Middle frontal gyrus (tissue), 1 donor: ENCODE results near the gene SFSWAP.
"Not testable (repeated sequence)": the region's sequence is repeated elsewhere in the genome, so short reads cannot be mapped to it uniquely, and the experiment has no call there.

ENCODE experiments used
- DNase-seq: peaks from one replicate; pipeline ENCODE4 v3.0.0-alpha.2; 2015; ENCODE audit warnings: low spot score; ENCODE audit errors: extremely low spot score

SFSWAP gene

GRCh38 chr12:131757111-131757510 lies 46.2 kb downstream of the SFSWAP start:
- no peak for DNase-seq

DNA sequence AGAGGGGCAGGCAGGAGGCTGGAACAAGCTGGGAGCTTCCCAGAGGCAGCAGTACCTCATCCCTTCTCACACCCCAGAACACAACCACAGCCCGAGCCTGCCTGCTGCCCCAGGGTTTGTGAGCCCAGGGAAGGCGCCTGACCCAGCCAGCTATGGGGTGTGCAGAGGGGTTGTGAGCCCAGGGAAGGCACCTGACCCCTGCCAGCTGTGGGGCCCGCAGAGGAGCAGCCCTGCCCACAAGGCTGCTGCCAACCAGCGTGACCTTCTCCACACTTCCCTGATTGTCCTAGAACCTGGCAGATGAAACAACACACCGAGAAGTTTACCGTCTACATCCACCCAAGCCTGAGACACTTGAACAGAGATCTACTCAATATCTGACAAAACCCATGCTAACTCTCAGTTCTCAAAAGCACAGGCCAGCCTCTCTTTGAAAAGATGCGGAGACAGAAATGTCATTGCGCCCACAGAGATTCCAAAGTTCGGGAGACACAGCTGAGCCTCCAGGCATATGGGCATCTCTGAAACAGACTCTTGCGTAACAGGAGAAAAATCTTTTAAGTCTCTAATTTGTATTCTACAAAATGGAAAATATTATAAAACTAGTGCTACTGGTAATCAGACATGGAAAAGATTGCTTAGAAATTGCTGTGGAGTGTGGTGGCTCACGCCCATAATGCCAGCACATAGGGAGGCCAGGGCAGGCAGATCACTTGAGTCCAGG lies 47.3 kb downstream of the SFSWAP start:
- no peak for DNase-seq

DNA sequence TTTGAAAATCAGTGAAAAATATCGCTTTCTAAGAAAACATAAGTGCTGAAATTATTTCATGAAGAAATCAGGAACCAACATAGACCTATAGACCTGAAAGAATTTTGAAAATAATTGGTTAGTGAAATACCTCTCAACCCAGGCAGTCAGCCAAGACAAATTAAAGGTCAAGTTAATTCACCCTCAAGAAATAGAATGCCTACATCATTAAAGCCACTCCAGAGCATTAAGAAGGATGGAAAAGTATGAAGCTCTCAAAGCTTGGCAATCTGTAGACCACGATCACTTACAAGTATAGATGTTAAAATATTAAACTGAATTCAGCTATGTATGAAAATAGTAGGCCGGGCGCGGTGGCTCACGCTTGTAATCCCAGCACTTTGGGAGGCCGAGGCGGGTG lies 48.3 kb downstream of the SFSWAP start:
- no peak for DNase-seq

DNA sequence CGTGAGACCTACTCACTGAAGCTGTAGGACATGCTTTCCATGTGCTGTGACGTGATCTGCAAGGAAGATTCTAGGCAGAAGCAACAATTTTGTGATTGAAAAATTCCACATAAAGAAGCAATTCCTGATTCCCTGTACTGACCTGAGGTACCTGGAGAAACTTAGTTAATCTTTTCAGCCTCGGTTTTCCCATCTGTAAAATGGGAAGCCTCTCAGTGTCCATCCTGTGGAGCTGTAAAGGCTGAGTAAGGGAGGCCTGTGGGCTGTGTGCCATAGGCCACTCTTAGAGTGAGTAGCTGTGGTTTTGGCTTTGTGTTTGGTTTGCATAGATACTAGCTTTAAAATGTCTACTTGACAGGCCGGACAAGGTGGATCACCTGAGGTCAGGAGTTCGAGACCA lies 50.7 kb downstream of the SFSWAP start:
- no peak for DNase-seq

GRCh38 chr12:131764738-131765137 lies 53.8 kb downstream of the SFSWAP start:
- no peak for DNase-seq

GRCh38 chr12:131765961-131766360 lies 55.1 kb downstream of the SFSWAP start:
- no peak for DNase-seq

DNA sequence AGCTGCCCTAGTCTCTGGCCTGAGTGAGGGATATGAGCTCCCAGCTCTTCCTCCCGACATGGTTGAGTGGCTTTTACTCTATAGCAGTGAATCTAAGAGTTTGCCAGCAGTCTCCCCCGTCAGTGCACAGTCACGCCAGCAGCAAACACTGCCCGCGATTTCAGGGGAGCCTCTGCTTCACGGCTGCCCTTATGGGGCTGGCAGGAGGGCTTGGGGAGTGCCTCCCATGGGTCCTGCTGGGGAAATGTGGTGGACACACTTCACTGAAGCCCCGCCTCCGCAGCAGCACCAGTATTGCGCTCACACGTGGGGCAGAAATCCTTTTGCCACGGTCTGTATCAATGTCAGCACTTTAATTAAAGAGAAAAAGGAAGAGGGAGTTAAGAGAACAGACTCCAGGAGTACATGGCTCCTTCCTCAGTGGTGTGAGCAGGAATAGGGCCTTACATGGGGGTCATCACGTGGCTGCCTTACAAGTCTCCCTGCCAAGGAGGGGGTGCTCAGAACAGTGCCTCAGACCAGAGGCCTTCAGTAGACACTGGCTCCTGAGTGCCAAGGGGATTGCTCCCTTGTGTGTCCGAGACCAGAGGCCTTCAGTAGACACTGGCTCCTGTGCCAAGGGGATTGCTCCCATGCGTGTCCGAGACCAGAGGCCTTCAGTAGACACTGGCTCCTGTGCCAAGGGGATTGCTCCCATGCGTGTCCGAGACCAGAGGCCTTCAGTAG lies 55.7 kb downstream of the SFSWAP start:
- no peak for DNase-seq

DNA sequence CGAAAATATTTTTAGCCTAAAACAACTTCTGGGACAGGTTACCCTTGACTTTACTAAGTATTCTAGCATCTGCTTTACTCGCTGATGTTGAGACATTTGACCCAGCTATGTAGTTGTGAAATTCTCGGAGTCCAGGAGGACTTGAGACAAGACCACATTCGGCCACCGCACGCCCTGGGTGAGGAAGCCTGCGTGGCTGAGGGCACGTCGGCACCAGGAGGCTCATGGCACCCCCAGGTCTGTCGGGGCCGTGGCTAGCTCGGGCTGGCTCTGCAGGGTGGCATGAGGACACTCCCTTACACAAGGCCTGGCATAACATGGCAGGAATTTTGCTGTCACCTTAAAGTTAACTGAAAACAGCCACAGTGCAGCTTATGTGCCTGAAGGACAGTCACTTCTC lies 59.2 kb downstream of the SFSWAP start:
- no peak for DNase-seq

DNA sequence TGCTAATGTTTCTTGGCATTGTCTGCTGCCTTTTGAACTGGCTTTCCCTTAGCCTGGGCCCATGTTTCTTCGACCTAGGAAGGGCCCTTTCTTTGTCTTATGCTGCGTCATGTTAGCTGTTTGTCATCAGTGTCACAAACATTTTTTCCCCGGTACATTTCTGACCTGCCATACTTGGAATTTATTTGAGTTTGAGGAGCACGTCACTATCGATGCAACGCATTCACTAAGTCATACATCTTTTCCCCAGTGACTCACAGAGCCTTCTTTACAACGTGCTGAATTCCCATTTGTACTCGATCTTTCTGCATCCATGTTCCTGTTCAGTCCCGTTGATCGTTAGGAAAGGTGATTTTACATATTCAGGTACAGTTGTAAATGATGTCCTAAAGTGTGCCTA lies 61.1 kb downstream of the SFSWAP start:
- no peak for DNase-seq

DNA sequence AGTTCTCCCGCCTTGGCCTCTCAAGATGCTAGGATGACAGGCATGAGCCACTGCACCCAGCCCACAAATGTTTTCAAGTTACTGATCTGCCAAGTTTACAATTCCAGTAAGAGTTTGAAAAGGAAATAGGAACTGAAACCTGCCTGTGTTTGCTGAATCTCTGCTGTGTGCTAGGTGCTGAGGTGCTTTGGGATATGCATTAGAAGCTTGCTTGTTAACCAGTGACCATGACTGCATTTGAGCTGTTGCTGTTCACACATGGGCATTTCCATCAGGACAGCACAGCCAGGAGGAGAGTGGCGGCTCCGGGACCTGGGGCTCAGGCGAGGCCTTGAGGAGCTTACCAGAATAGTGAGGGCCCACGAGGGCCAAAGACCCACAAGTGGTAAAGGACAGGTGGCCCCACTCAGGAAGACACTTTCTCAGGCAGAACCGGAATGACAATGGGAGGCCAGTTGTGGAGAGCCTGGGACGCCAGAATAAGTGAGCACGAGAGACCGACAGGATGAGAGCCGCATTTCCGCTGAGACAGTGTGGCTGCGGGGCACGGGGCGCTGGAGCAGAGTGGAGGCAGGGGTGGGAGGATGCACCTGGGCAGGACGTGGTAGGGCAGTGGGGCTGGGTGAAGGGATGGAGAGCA lies 62.8 kb downstream of the SFSWAP start:
- no peak for DNase-seq

DNA sequence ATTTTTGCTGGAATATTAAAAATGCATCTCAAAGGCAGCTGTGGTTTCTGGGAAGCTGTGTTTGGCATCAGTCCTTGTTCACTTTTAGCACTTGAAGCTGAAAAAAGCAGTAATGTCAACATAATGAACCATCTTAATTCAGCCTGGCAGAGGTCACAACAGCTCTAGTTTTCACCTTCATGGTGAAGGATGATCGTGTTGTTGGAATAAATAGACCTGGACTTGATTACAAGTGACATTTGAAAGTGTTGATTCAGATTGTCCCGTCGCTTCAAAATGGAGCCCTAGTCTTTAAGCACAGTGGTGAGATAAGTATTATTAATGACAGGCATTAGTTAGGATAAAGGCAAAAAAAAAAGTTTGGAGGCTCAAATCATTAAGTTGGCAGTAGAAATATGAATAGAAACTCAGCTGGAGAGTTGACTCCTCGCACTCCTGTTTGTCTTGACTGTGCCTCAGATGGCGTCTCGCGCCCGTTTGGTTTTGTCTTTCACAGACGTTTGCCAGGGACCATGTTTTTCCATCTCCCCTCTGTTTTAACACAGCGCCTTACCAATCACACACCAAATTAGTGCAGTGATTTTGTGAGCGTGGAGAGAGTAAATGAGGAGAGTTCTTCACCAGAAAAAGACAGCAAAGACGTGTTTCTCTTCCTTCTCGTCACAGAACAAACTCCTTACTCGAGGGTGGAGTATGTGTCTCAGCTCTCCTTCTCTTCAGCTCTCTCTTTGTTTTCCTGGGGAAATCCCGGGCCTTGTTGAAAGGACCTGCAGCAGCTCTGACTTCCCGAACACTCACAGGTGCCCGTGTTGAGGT lies 63.9 kb downstream of the SFSWAP start:
- DNase-seq: no peak

DNA sequence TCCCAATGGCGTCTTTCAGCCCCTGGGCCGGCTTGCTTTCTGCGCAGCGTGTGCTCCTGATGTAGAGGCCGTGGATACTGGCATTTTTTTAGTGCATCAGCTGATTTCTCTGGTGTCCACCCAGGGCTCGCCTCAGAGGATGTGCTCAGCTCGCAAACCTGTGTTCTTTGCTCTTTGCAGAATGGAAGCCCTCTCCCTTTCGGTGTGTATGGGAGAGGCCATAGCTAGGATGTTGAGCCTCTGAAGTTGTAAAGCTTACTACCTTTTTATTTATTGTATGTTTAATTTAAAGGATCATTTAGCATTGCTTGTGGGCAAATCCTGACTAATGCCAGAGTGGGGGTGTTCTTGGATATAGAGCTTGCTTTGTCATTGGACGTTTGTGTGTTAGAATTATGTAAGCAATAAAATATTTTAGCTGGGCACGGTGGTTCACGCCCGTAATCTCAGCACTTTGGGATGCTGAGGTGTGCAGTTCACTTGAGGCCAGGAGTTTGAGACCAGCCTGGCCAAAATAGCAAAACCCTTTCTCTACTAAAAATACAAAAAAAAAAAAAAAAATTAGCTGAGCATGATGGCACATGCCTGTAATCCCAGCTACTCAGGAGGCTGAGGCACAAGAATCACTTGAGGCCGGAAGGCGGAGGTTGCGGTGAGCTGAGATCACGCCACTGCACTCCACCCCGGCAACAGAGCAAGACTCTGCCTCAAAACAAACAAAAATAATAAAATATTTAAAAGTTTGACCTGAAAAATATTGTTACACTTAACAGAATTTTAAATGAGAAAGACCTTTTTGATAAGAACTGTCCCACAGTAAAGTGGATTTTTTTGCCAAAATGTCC lies 64.7 kb downstream of the SFSWAP start:
- no peak for DNase-seq

- no peak for DNase-seq
Measured at GRCh38 chr12:131776237-131776889, 65.5 kb downstream of the SFSWAP start.

GRCh38 chr12:131777269-131777668 lies 66.4 kb downstream of the SFSWAP start:
- not testable (repeated sequence) for DNase-seq

- no peak for DNase-seq
Measured at GRCh38 chr12:131779027-131779426, 68.1 kb downstream of the SFSWAP start.

- no peak for DNase-seq
Measured at GRCh38 chr12:131782061-131782460, 71.2 kb downstream of the SFSWAP start.

DNA sequence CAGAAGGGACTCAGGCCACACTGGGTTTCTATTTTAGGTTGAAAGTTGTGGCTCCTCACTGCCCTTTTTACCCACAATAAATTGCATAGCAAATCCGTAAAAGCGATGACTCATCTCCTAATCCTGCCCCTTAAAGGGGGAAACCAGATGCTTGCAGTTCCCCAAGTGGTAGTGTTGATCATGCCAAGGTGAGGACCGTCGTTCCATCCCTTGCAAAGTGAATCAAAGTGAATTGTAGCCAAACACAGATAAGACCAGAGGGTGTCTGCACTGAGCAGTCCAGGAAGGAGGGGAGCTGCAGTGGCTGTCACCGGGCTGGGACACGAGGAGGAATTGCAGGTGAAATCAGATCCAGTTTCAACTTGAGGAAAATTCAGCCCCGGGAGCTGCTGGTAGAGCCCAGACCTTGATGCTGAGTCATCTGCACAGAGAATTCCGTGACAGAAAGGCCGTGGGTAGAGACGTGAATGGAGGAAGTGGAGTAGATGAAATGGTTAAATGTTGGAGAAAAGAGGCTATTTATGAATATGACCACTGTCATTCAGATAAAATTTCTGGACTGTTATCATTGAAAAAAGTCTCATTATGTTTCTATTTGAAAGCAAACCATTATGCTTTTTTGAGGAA lies 73.1 kb downstream of the SFSWAP start:
- DNase-seq: no peak

GRCh38 chr12:131784909-131785762 lies 74.2 kb downstream of the SFSWAP start:
- no peak for DNase-seq
